GM15510 (cell line): Measurements from ENCODE around the gene CHI3L1.

Source experiments
- POLR2A ChIP-seq: IDR thresholded peaks from 3 replicates; pipeline ENCODE4 v1.6.1; 2011; ENCODE audit warnings: borderline replicate concordance; ENCODE audit not compliant: insufficient read length; ENCODE audit errors: extremely low read depth

The CHI3L1 gene

GRCh38 chr1:203196371-203196770 is 9.9 kb upstream of the CHI3L1 start:
- TF ChIP-seq POLR2A: no peak

- TF ChIP-seq POLR2A: no peak
Observed at GRCh38 chr1:203190949-203191348, 4.4 kb upstream of the CHI3L1 start.

GRCh38 chr1:203189951-203190352 is 3.4 kb upstream of the CHI3L1 start:
- no peak for TF ChIP-seq POLR2A

DNA sequence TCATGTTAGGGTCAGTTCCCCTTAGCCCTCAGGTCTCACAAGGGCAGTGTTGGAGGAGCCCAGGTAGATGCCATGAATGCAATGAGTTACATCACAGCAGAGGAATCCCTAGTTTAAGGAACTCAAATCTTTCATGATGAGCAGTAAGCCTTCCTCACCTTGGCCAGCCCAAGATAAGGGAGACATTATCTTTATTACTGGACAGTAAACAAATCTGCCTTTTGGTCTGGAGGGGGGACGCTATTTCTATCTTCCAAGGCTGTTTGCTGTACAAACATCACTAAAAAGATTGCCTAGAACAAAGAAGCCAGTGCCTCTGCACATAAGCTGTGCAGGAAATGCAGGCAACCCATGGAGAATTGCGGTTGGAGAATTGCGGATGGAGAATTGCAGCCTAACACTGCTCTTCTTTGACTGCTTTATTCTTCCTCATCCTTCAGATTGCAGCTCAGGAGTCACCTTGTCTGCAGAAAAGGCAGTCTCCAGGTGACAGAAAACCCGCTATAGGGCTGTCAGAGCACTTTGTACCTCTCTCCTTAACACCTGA is 2.3 kb upstream of the CHI3L1 start:
- no peak for TF ChIP-seq POLR2A

GRCh38 chr1:203187689-203188264 is 1.3 kb upstream of the CHI3L1 start:
- no peak for TF ChIP-seq POLR2A

DNA sequence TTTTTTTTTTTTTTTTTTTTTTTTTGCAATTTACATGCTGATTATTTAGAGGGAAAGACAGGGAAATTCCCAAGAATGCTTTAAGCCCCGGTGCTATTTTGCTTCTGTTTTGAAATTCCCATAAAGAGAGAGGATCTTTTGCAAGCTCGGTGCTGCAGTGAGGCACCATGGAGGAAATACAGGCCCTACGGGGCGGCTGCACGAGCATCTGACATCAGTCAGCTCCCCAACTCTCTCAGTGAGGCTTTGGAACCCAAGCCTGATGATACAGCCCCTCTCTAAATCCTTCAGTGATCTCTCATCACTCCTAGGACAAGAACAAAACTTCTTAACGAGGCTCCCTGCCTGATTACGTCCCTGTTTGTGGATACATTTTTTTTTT is 791 bp upstream of the CHI3L1 start:
- TF ChIP-seq POLR2A: no peak

DNA sequence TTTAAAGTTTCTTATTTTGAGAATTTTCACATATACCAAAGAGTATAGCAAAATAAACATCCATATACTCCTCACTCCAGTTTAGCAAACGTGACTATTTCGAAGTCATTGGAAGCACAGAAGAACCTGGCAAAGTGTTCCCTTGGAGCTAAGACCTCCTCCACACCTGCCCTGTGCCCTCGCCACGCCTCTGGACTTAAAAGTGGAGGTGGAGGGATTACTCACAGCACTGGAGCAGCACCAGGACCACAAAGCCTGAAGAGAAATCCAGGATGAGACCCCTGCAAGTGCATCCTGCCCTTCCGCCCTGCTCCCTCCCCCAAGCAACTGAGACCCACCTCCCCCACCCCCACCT is 436 bp downstream of the CHI3L1 start:
- TF ChIP-seq POLR2A: no peak

- TF ChIP-seq POLR2A: no peak
Observed at GRCh38 chr1:203185585-203185984, 919 bp downstream of the CHI3L1 start.

GRCh38 chr1:203185061-203185461 is 1.4 kb downstream of the CHI3L1 start:
- no peak for TF ChIP-seq POLR2A

DNA sequence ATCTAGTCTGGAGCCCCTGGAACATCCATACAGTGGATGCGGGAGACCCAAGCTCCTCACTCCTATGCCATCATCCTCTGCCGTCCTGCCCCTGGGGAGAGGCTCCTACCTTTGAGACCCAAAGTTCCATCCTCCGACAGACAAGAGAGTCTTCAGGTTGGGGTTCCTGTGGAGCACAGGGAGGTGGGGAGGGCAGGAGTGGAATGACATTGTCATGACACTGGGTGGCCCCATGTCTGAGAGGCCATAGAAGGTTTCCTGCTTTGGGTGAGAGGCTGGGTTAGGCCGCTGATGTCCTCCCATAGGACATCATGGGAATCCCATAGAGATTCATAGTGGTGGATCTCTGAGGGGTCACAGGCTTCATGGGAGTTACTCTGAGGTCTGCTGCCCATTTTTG is 2.0 kb downstream of the CHI3L1 start:
- TF ChIP-seq POLR2A: no peak

DNA sequence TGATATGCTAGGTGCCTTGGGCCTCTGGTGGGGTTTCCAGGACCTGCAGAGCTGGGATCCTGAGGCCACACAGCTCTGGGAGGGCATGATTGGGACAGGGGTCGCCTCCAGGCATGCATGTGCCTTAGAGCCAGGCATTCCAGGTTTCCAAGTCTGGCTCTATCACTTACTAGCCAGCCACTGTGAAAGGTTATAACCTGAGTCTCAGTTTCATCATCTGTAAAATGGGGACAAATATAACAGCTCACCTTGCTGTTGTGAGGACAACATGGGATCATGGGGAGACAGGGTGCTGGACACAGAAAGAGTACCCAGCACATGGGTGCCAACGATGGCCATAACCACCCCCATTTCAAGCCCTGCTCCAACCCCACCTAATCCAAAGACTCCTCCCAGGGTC is 2.7 kb downstream of the CHI3L1 start:
- no peak for TF ChIP-seq POLR2A

DNA sequence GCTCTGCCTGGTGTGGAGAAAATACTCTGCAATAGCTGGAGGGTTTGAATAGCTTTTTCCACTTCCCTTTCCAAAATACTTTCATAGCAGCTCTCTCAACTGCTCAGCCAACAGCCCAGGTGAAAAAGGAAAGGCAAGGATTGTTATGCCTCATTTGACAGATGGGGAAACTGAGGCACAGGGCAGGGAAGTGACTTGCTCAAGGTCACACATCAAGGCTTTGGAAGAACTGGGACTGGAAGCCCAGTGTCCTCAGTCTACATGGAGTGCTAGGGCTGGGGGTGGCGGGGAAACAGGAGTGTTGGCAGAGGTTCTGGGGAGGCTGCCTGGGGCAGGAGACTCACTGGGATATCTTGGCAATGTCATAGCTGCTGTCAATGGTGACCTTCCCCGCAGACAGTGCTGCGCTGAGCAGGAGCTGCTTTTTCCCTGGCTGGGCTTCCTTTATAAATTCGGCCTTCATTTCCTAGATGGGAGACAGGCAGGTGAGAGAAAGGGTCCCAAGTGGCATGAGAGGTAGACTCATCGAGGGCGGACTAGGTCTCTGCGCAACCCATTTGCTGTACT is 4.0 kb downstream of the CHI3L1 start:
- TF ChIP-seq POLR2A: no peak

GRCh38 chr1:203181586-203182386 is 4.7 kb downstream of the CHI3L1 start:
- TF ChIP-seq POLR2A: no peak

GRCh38 chr1:203180611-203181330 is 5.7 kb downstream of the CHI3L1 start:
- no peak for TF ChIP-seq POLR2A

- no peak for TF ChIP-seq POLR2A
Observed at GRCh38 chr1:203179667-203180005, 6.9 kb downstream of the CHI3L1 start.

DNA sequence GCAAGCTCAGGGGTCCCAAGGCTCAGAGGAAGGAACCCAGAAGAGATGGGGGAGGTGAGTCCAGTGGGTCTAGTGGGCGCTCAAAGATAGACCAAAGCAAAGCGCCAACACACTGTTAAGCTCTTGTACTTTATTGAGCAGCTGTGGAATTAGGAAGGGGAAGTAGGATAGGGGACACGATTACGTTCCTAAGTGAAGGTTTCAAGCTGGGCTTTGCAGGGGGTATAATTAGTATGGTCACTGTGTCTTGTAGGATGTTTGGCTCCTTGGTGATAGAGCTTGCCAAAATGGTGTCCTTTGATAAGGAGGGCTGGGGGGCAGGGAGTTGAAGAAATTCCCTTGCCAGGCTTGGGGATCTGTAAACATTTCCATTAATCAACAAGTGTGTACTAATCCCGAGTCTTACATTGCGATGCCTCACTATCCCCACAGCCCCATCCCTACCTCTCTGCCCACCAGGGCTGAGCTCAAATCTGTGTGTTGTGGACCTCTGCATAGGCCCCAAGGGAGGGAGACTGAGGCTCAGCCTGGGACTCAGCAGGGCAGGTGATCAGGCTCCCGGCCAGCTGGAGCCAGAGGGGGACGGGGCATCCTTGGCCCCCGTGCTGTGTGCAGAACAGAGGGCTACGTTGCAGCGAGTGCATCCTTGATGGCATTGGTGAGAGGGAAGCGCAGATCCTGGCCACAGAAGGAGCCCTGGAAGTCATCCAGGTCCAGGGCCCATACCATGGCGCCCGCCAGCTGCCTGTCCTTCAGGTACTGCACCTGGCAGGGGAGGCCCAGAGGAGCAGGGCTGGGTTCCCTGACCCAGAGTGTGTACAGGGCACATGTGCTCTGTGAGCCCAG is 7.5 kb downstream of the CHI3L1 start:
- TF ChIP-seq POLR2A: no peak

DNA sequence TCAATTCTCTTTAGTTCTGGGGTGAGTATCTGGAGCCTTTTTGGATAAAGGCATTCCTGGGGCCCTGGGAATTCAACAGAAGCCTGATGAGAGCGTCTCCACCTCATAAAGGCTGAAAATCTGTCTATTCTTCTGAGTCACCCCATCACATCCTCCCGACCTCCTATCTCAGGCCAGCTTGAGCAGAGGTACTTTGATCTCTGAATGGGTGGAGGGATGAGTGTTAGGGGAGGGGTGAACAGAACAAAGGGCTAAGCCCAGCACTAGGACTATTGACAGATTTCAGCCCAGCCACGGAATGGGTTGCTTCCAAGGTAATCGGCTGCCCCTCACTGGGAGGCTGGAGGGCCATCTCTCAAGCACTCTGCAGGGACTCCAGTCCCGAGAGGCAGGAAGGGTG is 8.4 kb downstream of the CHI3L1 start:
- TF ChIP-seq POLR2A: no peak
